NCI-H1105 (cell line): ENCODE results near the gene TSHZ2.
"Not testable (repeated sequence)": the region's sequence is repeated elsewhere in the genome, so short reads cannot be mapped to it uniquely, and the experiment has no call there.

Source experiments
- DNase-seq: peaks from one replicate; lab custom pipeline; 2025; lab: John Stamatoyannopoulos, UW

TSHZ2 gene

DNA sequence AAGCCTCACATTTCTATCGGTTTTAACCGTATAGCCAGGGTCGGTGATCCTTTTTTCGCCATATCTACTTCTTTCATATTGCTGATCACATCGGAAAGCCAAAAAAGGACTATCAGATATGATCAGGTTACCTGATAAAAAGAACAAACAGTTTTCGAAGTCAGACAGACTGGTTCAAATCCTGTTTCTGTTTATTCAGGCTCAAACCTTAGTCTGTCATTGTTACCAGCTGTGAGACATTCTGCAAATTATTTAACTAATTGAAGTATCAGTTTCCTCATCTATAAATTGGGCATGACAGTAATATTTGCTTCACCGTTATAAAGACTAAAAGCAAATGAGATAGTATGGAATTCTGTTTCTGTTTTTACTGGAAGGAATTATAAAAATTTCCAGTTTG lies 111.3 kb downstream of the TSHZ2 start:
- no peak for DNase-seq

DNA sequence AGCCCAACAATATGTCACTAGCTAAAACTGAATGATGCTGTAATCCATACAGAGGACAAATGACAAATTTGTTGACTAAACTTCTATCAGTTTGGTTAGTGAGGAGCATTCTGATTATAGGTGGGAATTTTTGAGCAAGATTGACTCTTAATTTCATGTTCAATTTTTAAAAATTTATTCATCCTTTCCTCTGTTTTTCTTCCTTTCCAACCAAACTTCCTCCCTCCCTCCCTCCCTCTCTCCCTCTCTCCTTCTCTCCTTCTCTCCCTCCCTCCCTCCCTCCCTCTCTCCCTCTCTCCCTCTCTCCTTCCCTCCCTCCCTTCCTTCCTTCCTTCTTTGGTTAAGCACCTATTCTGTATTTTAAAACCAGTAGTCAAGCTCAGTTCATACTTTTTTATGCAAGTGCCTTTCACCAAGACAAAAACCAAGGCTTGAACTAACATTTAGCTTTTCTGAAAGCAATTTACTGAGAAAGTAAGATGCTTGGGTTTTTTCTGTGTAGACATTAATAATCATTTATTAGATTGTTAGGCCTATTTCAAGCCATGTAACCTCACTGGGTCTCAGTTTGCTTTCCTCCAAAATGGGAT lies 112.3 kb downstream of the TSHZ2 start:
- DNase-seq = no peak

DNA sequence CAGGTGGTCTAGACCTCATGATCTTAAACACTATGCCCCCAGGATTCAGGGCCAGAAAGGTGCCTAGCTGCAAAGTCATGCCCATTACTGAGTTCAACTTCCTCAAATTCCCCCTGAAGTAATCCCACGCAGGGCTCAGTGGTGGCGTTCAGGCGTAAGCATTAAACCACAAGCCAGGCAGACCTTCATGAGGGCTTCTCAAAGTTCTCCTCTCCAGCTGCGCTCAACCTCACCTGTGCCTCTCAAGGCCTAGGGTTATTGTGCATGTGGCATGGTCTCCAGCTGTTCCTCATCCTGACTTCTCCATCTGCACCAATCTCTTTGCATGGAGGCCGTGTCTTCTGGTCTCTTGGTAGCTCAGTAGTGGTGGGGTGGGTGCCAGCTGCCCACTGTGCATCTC lies 113.6 kb downstream of the TSHZ2 start:
- no peak for DNase-seq

GRCh38 chr20:53087037-53087777 lies 115.0 kb downstream of the TSHZ2 start:
- no peak for DNase-seq

DNA sequence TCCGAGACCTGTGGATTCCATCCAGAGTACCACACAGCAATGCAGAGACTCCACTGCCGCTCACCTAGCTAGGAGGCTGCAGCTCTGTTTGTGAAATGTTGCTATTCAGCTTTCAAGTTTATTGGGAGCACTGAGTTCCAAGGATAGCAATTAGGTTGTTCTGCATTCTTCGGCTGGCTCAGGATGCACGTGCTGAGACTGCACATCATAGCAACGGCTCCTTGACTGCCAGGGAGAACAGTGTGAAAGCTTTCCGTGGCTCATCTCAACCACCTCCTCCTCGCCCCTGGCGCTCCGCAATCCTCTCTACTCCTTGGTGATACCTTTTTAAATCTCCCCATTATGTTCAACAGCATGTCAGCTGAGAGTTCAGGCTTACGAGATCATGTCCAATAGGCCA lies 116.6 kb downstream of the TSHZ2 start:
- DNase-seq = no peak

- not testable (repeated sequence) for DNase-seq
These were observed 117.7 kb downstream of the TSHZ2 start for GRCh38 chr20:53089851-53090250.

- DNase-seq = no peak
These were observed 119.6 kb downstream of the TSHZ2 start for GRCh38 chr20:53091789-53092188.

DNA sequence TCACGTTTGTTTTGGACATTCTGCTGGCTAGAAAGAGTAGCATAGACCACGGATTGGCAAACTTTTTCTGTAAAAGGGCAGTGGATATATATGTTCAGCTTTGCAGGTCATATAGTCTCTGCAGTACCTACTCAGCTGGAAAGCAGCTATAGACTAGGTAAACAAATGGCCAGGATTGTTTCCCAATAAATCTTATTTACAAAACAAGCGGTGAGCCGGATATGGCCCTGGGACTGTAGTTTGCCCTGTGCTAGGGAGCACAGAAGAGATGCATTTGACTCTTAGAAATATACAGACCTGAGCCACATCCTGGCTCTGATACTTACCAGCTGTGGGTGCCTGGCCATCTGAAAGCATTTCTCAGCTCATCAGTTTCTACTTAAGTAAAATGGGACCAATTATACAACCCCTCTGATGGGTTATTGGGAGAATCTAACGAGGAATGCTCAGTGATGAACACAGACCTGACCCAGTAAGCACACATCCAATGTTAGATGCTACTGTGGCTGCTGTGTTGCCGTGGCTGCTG lies 120.7 kb downstream of the TSHZ2 start:
- DNase-seq = no peak

GRCh38 chr20:53097371-53097770 lies 125.2 kb downstream of the TSHZ2 start:
- DNase-seq = no peak

DNA sequence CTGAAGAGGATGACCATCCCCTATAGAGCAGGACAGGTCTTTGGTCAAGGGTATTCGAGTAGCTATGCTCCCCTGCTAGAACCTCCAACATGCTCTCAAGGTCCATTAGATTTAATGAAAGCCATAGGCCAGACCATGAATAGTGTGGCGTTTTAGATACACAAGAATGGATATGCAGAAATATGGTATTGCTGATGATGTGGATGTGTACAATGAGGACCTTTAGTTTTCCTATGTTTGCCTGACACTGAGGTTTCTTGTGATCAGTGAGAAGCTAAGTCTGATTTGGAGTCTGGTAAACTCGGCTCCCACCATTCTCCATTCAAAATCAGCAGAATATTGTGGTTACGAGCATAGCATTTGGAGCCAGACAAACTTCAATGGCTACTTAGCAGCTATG lies 125.6 kb downstream of the TSHZ2 start:
- DNase-seq = no peak

GRCh38 chr20:53098621-53099020 lies 126.5 kb downstream of the TSHZ2 start:
- no peak for DNase-seq

- DNase-seq = no peak
These were observed 127.7 kb downstream of the TSHZ2 start for GRCh38 chr20:53099856-53100255.

GRCh38 chr20:53100476-53100911 lies 128.3 kb downstream of the TSHZ2 start:
- DNase-seq = peak; percentile 55

DNA sequence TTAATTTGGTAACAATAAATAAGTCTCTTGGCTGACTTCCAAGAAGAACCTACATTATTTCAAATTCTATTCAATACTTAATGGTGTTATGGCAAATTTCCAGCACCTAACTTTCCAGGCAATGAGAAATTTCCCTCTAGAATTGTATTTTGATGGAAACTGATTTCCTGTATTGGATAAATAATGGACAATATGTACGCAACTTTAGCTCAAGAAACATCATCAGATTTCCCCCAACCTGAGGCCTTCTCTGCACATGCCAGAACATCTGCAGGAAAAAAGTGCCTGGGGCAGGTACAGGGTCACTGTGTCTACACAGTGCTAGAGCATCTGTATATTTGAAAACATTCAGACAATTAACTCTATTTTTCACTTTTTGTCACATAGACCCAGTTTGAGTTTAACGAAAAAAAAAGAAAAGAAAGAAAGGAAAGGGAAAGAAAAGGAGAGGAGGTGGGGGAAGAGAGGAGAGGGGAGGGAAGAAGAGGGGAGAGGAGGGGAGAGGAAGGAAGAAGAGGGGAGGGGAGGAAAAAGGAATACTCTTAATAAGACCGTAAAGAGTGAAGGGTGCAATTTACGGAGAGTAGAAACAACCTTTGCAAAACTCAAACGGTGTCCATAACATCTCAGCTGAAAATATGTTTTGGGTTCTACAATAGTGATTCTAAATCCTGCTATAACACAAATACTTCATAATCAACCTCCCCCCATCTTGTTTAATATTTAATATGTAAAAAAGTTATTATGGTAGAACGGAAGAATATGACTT lies 130.0 kb downstream of the TSHZ2 start:
- DNase-seq = no peak

DNA sequence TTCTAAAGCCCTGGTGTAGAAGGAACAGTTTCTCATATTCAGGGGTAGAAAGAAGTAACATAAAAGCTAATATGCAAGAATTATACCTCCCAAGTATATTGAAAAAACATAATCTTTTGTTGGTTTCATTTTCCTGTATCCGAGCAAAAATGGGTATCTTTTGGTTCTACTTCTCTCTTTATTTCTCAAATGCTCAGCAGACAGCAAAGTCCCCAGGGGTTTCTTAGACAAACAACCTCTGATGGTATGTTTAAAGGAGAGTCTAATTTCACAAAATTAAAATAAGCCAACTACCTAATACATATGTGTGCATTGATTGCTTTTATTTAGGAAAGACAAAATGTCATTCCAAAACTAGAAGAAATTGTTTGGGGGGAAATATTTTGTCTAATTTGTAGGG lies 131.0 kb downstream of the TSHZ2 start:
- no peak for DNase-seq

GRCh38 chr20:53104884-53105283 lies 132.7 kb downstream of the TSHZ2 start:
- DNase-seq = no peak

- no peak for DNase-seq
These were observed 144.6 kb downstream of the TSHZ2 start for GRCh38 chr20:53116733-53117132.

- DNase-seq = no peak
These were observed 150.7 kb downstream of the TSHZ2 start for GRCh38 chr20:53122853-53123252.

GRCh38 chr20:53124075-53124551 lies 152.0 kb downstream of the TSHZ2 start:
- DNase-seq = no peak

- DNase-seq = no peak
These were observed 152.6 kb downstream of the TSHZ2 start for GRCh38 chr20:53124803-53125202.

- DNase-seq = peak; percentile 59
These were observed 154.0 kb downstream of the TSHZ2 start for GRCh38 chr20:53126185-53126584.

GRCh38 chr20:53127027-53127426 lies 154.9 kb downstream of the TSHZ2 start:
- no peak for DNase-seq

DNA sequence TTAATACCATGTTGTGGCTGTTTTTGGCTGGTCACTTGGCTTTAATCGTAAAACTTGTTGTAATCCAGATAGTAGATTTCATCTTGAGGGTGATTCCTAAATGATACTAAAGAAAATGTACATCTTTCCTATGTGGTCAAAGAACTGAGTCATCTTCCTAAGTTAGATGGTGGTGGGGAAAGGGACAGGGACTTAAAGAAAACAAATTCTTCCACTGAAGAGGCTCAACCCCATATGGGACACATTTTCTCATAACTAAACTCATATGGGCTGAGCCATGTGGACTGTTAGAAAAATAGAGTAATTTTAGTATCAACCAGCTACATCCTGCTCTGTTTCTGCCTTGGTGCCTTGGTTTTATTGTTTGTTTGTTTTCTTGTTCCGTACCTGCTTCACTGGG lies 155.8 kb downstream of the TSHZ2 start:
- no peak for DNase-seq
